ENCODE data around the gene WRAP53. TPM values are rescaled to one million over a fixed set of nuclear protein-coding genes. Genes with fewer than 3 reads are reported as not detected.

WRAP53 gene
- total RNA-seq, 1 donor = 4.3 TPM

DNA sequence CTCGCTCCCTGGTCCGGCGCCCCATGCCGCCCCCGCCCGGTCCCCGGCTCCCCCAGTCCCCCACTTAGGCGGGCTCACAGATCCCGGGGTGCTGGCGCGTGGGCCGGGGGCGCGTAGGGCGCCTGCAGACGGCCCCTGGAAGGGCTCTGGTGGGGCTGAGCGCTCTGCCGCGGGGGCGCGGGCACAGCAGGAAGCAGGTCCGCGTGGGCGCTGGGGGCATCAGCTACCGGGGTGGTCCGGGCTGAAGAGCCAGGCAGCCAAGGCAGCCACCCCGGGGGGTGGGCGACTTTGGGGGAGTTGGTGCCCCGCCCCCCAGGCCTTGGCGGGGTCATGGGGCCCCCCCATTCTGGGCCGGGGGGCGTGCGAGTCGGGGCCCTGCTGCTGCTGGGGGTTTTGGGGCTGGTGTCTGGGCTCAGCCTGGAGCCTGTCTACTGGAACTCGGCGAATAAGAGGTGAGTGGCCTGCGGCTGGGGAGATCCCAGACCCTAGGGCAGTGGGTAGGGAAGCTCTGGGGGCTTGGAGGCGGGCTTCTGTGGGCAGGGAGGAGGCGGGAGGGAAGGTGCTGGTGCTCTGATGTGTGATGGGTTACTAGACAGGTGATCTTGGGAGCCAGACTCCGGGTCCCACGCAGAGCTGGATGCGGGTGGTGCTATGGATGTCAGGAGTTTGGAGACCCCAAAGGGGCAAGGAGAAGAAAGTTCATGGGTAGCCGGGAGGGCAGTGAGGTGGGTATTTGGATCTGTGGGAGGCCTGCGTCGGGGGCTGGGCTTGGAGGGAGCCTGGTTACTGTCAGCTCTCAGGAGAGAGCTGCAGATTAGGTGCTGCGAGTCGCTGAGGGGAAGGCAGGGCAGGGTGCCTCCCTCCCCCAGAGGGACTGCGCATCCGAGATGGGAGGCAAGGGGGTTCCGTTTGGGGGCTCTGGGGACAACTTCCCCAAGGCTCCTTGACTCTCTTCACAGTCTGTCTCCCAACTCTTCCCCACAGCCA lies 17.3 kb downstream of the WRAP53 start:
- peaks cover 5% of the 10 kb centered on the region for H3K36me3 ChIP-seq (ENCODE audit: insufficient read depth, low read length)
- DNase-seq (ENCODE audit: insufficient read length, low spot score, missing footprints) = no peak
- H3K27ac ChIP-seq (ENCODE audit: low read depth, low read length) = no peak overlapping the region
- H3K4me2 ChIP-seq (ENCODE audit: insufficient read depth, low read length) = peak overlapping the region; percentile 73
- TF ChIP-seq, protein P1, sequence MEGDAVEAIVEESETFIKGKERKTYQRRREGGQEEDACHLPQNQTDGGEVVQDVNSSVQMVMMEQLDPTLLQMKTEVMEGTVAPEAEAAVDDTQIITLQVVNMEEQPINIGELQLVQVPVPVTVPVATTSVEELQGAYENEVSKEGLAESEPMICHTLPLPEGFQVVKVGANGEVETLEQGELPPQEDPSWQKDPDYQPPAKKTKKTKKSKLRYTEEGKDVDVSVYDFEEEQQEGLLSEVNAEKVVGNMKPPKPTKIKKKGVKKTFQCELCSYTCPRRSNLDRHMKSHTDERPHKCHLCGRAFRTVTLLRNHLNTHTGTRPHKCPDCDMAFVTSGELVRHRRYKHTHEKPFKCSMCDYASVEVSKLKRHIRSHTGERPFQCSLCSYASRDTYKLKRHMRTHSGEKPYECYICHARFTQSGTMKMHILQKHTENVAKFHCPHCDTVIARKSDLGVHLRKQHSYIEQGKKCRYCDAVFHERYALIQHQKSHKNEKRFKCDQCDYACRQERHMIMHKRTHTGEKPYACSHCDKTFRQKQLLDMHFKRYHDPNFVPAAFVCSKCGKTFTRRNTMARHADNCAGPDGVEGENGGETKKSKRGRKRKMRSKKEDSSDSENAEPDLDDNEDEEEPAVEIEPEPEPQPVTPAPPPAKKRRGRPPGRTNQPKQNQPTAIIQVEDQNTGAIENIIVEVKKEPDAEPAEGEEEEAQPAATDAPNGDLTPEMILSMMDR (IDR thresholded peaks at IDR 0.05; ENCODE audit: extremely low read depth, low read depth, low read length) = no peak
- H2AFZ ChIP-seq (ENCODE audit: low read length) = no peak overlapping the region
- no peaks in the 10 kb centered on the region for H3K79me2 ChIP-seq (ENCODE audit: insufficient read depth, low read length)
- H3K27me3 ChIP-seq (ENCODE audit: insufficient read depth, low read length) = peaks cover 40% of the 10 kb centered on the region
- H3K4me1 ChIP-seq (ENCODE audit: insufficient read depth, low read length) = peaks cover 11% of the 10 kb centered on the region
- H4K20me1 ChIP-seq (ENCODE audit: insufficient read depth, low read length) = no peaks in the 10 kb centered on the region
- H3K9me3 ChIP-seq (ENCODE audit: low read depth, low read length) = no peaks in the 10 kb centered on the region
- peak overlapping the region; percentile 59 for H3K4me3 ChIP-seq (ENCODE audit: insufficient read depth, low read length)

DNA sequence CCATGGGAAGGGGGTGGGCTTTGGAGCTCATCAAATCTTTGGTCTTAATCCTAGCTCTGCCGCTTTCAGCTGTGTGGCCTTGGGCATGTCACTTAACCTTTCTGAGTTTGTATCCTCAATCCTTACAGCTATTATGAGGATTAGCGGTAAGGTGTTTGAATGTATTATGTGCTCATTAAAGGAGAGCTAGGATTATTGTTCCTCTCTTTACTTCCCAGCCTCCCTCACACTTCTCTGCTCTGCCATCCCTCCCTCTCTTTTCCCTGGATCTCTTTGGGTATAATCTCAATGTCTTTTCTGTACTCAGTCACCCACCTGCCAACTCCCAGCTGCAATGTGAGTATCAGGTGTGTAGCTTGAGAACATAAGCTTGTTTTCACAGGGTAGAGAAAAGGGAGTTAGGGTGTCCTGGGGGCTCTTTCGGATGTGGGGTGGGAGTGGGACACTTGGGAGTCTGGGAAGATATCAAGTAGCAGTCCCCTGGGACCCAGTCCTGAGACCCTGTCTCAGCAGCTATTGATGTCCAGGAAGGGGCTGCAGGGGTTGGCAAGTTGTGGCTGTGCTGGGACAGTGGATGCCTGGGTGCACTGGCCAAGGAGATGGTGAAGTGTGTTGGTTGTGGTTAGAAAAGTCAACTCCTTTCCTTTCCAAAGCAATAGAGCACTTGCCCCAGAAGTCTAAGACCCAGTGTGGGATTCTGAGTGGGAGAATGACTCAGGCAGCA lies 18.5 kb downstream of the WRAP53 start:
- TF ChIP-seq, protein P1 (IDR thresholded peaks at IDR 0.05; ENCODE audit: extremely low read depth, low read depth, low read length) = no peak
- Histone ChIP-seq H3K4me3 (ENCODE audit: insufficient read depth, low read length) (no peak overlapping the region), H2AFZ (ENCODE audit: low read length) (no peak overlapping the region), H3K27me3 (ENCODE audit: insufficient read depth, low read length) (peaks cover 47% of the 10 kb centered on the region), H3K4me1 (ENCODE audit: insufficient read depth, low read length) (peaks cover 11% of the 10 kb centered on the region), H3K36me3 (ENCODE audit: insufficient read depth, low read length) (peaks cover 5% of the 10 kb centered on the region), H3K79me2 (ENCODE audit: insufficient read depth, low read length) (no peaks in the 10 kb centered on the region), H4K20me1 (ENCODE audit: insufficient read depth, low read length) (no peaks in the 10 kb centered on the region), H3K27ac (ENCODE audit: low read depth, low read length) (no peak overlapping the region), H3K4me2 (ENCODE audit: insufficient read depth, low read length) (no peak overlapping the region), H3K9me3 (ENCODE audit: low read depth, low read length) (no peaks in the 10 kb centered on the region)
- DNase-seq (ENCODE audit: insufficient read length, low spot score, missing footprints) = no peak

DNA sequence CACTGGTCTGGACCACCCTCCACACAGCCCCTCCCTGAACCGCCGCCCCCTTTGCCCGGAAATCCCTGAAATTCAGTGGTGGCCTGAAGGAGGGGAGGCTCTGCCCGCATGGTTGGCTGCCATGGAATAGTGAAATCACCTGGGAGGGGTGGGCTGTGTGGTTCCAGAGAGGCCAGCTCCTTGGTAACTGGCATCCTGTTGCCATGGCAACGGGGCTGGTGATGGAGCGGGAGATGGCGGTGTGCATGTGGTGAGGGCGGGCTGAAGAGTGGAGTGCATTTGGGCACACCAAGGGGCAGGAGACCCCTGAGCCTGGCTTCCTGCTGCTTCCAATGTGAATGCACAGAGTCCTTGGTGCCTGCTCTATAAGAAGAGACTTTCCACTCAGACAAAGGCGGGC lies 19.2 kb downstream of the WRAP53 start:
- DNase-seq (ENCODE audit: insufficient read length, low spot score, missing footprints) = no peak
- no peak overlapping the region for H3K27ac ChIP-seq (ENCODE audit: low read depth, low read length)
- peaks cover 53% of the 10 kb centered on the region for H3K27me3 ChIP-seq (ENCODE audit: insufficient read depth, low read length)
- H2AFZ ChIP-seq (ENCODE audit: low read length) = no peak overlapping the region
- H3K4me2 ChIP-seq (ENCODE audit: insufficient read depth, low read length) = no peak overlapping the region
- H4K20me1 ChIP-seq (ENCODE audit: insufficient read depth, low read length) = no peaks in the 10 kb centered on the region
- TF ChIP-seq, protein P1 (IDR thresholded peaks at IDR 0.05; ENCODE audit: extremely low read depth, low read depth, low read length) = no peak
- peaks cover 3% of the 10 kb centered on the region for H3K36me3 ChIP-seq (ENCODE audit: insufficient read depth, low read length)
- H3K4me1 ChIP-seq (ENCODE audit: insufficient read depth, low read length) = peaks cover 11% of the 10 kb centered on the region
- no peaks in the 10 kb centered on the region for H3K79me2 ChIP-seq (ENCODE audit: insufficient read depth, low read length)
- H3K4me3 ChIP-seq (ENCODE audit: insufficient read depth, low read length) = no peak overlapping the region
- no peaks in the 10 kb centered on the region for H3K9me3 ChIP-seq (ENCODE audit: low read depth, low read length)
